GM12872 (cell line): ENCODE results near the gene CKM.

Experiments
- TF ChIP-seq, protein P1 (sequence below): IDR thresholded peaks from 3 replicates; pipeline ENCODE4 v1.5.1; 2011; ENCODE audit warnings: low read depth, mild to moderate bottlenecking, low read length, moderate library complexity; ENCODE audit not compliant: insufficient read depth

The CKM gene

GRCh38 chr19:45303269-45304060 is 19.2 kb downstream of the CKM start:
- TF ChIP-seq, protein P1, sequence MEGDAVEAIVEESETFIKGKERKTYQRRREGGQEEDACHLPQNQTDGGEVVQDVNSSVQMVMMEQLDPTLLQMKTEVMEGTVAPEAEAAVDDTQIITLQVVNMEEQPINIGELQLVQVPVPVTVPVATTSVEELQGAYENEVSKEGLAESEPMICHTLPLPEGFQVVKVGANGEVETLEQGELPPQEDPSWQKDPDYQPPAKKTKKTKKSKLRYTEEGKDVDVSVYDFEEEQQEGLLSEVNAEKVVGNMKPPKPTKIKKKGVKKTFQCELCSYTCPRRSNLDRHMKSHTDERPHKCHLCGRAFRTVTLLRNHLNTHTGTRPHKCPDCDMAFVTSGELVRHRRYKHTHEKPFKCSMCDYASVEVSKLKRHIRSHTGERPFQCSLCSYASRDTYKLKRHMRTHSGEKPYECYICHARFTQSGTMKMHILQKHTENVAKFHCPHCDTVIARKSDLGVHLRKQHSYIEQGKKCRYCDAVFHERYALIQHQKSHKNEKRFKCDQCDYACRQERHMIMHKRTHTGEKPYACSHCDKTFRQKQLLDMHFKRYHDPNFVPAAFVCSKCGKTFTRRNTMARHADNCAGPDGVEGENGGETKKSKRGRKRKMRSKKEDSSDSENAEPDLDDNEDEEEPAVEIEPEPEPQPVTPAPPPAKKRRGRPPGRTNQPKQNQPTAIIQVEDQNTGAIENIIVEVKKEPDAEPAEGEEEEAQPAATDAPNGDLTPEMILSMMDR: no peak

DNA sequence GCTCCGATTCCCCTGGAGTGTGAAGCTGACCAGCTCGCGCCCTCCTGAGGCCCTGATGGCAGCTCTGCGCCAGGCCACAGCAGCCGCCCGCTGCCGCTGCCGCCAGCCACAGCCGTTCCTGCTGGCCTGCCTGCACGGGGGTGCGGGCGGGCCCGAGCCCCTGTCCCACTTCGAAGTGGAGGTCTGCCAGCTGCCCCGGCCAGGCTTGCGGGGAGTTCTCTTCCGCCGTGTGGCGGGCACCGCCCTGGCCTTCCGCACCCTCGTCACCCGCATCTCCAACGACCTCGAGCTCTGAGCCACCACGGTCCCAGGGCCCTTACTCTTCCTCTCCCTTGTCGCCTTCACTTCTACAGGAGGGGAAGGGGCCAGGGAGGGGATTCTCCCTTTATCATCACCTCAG is 20.3 kb downstream of the CKM start:
- TF ChIP-seq, protein P1: no peak

- TF ChIP-seq, protein P1: no peak
These were observed 23.0 kb downstream of the CKM start for GRCh38 chr19:45299719-45300118.

- TF ChIP-seq, protein P1: no peak
These were observed 24.4 kb downstream of the CKM start for GRCh38 chr19:45298264-45298663.

DNA sequence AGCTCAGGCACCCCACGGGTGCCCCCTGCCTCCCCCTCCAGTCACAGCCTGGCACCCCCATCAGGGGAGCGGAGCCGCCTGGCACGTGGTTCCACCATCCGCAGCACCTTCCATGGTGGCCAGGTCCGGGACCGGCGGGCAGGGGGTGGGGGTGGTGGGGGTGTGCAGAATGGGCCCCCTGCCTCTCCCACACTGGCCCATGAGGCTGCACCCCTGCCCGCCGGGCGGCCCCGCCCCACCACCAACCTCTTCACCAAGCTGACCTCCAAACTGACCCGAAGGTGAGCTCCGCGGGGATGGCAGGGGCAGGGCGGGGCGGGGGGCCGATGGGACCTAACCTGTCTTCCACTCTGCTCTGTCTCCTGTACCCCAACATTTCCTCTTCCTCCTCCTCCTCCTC is 25.0 kb downstream of the CKM start:
- TF ChIP-seq, protein P1: no peak

DNA sequence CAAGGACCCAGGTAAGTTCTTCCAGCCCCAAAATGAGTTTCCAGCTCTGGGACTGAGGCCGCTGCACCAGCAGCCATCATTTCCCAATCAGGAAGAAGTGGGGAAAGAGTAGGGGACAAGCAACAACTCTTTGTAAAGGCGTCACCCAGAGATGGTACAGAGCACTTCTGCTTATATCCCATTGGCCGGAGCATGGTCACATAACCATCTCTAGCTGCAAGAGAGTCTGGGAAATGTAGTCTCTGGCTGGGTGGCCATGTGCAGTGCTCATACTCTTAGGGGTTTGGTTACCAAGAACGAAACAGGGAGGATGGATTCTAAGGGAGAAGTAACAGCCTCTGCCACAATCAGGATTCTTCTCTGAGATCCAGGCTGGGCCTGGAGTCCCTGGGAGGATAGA is 26.3 kb downstream of the CKM start:
- TF ChIP-seq, protein P1: no peak

GRCh38 chr19:45295873-45296272 is 26.8 kb downstream of the CKM start:
- TF ChIP-seq, protein P1: no peak
